Transverse colon (tissue), 4 donors: ENCODE data around the gene CNNM2.

Source experiments
- POLR2A ChIP-seq: fragments of 450-650 bp; IDR thresholded peaks from one replicate; pipeline ENCODE4 v1.6.1; 2016; ENCODE audit warnings: antibody characterized with exemption, mild to moderate bottlenecking, moderate library complexity
- POLR2AphosphoS5 ChIP-seq, 3 donors: sonication (generic); formaldehyde crosslinking; IDR thresholded peaks; one replicate each; pipeline ENCODE4 v1.6.1; 2016; ENCODE audit warnings: antibody characterized with exemption in 3 of 3
- TF ChIP-seq, protein P1 (sequence below), 5 experiments: fragments of 200-600 bp in 3 of 5; fragments of 450-650 bp in 2 of 5; sonication (generic) in 3 of 5; IDR thresholded peaks; 1 replicate in 2 of 5; 2 replicates in 3 of 5; pipeline ENCODE4 v1.5.1; 2016 to 2017; ENCODE audit warnings: antibody characterized with exemption in 5 of 5, inconsistent platforms in 3 of 5, mild to moderate bottlenecking in 2 of 5, moderate library complexity in 1 of 5

DNA sequence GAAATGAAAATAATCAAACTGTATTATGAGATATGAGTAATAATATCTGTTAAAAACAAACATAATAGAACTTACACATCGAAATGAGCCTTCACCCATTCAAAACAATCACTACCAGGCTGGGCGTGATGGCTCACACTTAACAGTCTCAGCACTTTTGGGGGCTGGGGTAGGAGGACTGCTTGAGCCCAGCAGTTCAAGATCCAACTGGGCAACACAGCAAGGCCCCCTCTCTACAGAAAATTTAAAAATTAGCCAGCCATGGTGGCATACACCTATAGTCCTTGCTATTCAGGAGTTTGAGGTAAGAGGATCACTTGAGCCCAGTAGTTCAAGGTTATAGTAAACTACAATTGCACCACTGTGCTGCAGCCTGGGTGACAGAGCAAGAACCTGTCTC lies 199.2 kb downstream of the CNNM2 start:
- TF ChIP-seq, protein P1, sequence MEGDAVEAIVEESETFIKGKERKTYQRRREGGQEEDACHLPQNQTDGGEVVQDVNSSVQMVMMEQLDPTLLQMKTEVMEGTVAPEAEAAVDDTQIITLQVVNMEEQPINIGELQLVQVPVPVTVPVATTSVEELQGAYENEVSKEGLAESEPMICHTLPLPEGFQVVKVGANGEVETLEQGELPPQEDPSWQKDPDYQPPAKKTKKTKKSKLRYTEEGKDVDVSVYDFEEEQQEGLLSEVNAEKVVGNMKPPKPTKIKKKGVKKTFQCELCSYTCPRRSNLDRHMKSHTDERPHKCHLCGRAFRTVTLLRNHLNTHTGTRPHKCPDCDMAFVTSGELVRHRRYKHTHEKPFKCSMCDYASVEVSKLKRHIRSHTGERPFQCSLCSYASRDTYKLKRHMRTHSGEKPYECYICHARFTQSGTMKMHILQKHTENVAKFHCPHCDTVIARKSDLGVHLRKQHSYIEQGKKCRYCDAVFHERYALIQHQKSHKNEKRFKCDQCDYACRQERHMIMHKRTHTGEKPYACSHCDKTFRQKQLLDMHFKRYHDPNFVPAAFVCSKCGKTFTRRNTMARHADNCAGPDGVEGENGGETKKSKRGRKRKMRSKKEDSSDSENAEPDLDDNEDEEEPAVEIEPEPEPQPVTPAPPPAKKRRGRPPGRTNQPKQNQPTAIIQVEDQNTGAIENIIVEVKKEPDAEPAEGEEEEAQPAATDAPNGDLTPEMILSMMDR (IDR thresholded peaks at IDR 0.05), result no peak
- TF ChIP-seq POLR2AphosphoS5 (IDR thresholded peaks at IDR 0.05) (no peak), POLR2A (no peak)
